H1 (cell line): Measurements from ENCODE around the gene GBP7. TPM values are rescaled to one million over a fixed set of nuclear protein-coding genes. Genes with fewer than 3 reads are reported as not detected.
A peak's percentile ranks its signal among the peaks of the same experiment; 100 is the strongest.

ENCODE experiments used
- CTCF ChIA-PET: fragments of 300-600 bp; sonication (Branson Sonifier 250); formaldehyde crosslinking; loops from one replicate; lab custom pipeline; 2021; ENCODE audit not compliant: partially characterized antibody; lab: Charles Lee
- POLR2A ChIA-PET: fragments of 300-600 bp; sonication (Branson Sonifier 250); formaldehyde crosslinking; loops from one replicate; lab custom pipeline; 2021; ENCODE audit warnings: inconsistent platforms; ENCODE audit not compliant: partially characterized antibody; lab: Charles Lee
- DNase-seq, 2 experiments: peaks; one replicate each; pipeline versions ENCODE4 v3.0.0 to v3.0.0-alpha.2; 2010 to 2022; ENCODE audit warnings: low spot score in 2 of 2, low read depth in 1 of 2, mixed read lengths in 1 of 2
- FAIRE-seq: peaks from 2 replicates; lab custom pipeline; 2011; peaks lifted over from hg19 to GRCh38; lab: Jason Lieb, UNC
- H2AFZ ChIP-seq: 2 replicates; pipeline ENCODE4 v1.8.1; 2012; ENCODE audit warnings: low read length, inconsistent platforms
- H2AK5ac ChIP-seq: 2 replicates; pipeline ENCODE4 v1.6.1; 2013; ENCODE audit warnings: low read depth, low read length
- H2BK120ac ChIP-seq: replicated peaks from 2 replicates; pipeline ENCODE3; 2013; ENCODE audit warnings: low read depth, low read length, inconsistent platforms
- H2BK12ac ChIP-seq: 2 replicates; pipeline ENCODE4 v1.6.1; 2013; ENCODE audit warnings: low read depth, low read length
- H2BK15ac ChIP-seq: 2 replicates; pipeline ENCODE4 v1.6.1; 2013; ENCODE audit warnings: low read length
- H2BK20ac ChIP-seq: 2 replicates; pipeline ENCODE4 v1.6.1; 2013; ENCODE audit warnings: low read length
- H2BK5ac ChIP-seq: 2 replicates; pipeline ENCODE4 v1.6.1; 2013; ENCODE audit warnings: low read depth, low read length
- H3K14ac ChIP-seq: 2 replicates; pipeline ENCODE4 v1.6.1; 2013; ENCODE audit warnings: inconsistent platforms; ENCODE audit not compliant: insufficient read length
- H3K18ac ChIP-seq: 2 replicates; pipeline ENCODE4 v1.6.1; 2013; ENCODE audit warnings: low read length; ENCODE audit errors: extremely low read depth
- H3K23ac ChIP-seq: 2 replicates; pipeline ENCODE4 v1.6.1; 2013; ENCODE audit warnings: inconsistent platforms; ENCODE audit not compliant: insufficient read length
- H3K23me2 ChIP-seq: 2 replicates; pipeline ENCODE4 v1.6.1; 2013; ENCODE audit warnings: low read depth, low read length
- H3K27ac ChIP-seq: 2 replicates; pipeline ENCODE4 v1.6.1; 2011; ENCODE audit warnings: low read depth, low read length, inconsistent platforms
- H3K27me3 ChIP-seq, 4 experiments: replicated peaks in 1 of 4; 1 replicate in 1 of 4; 2 replicates in 3 of 4; pipeline versions ENCODE4 v1.6.1 to v1.8.1; 2011 to 2013; ENCODE audit warnings: low read length in 3 of 4, mild to moderate bottlenecking in 3 of 4, inconsistent platforms in 2 of 4, mixed read lengths in 2 of 4, moderate library complexity in 1 of 4; ENCODE audit not compliant: control insufficient read depth in 3 of 4, insufficient read depth in 3 of 4; ENCODE audit errors: extremely low read depth in 1 of 4
- H3K36me3 ChIP-seq, 4 experiments: 2 replicates each; pipeline versions ENCODE4 v1.6.1 to v1.8.1; 2011 to 2013; ENCODE audit warnings: mild to moderate bottlenecking in 4 of 4, low read length in 3 of 4, moderate library complexity in 2 of 4, control low read depth in 1 of 4, inconsistent platforms in 1 of 4; ENCODE audit not compliant: insufficient read depth in 4 of 4, control insufficient read depth in 2 of 4
- H3K4ac ChIP-seq: replicated peaks from 2 replicates; pipeline ENCODE3; 2013; ENCODE audit warnings: low read length, low read depth, mixed read lengths, inconsistent platforms; ENCODE audit not compliant: insufficient read length
- H3K4me1 ChIP-seq, 4 experiments: replicated peaks in 1 of 4; 1 replicate in 1 of 4; 2 replicates in 3 of 4; pipeline versions ENCODE4 v1.6.1 to v1.8.1; 2011 to 2013; ENCODE audit warnings: low read length in 3 of 4, inconsistent platforms in 2 of 4, mixed read lengths in 1 of 4; ENCODE audit not compliant: insufficient read depth in 4 of 4, control insufficient read depth in 3 of 4
- H3K4me2 ChIP-seq, 2 experiments: 2 replicates each; pipeline versions ENCODE4 v1.6.1 to v1.8.1; 2011 to 2013; ENCODE audit warnings: low read depth in 2 of 2, low read length in 2 of 2, control low read depth in 1 of 2, inconsistent platforms in 1 of 2, mild to moderate bottlenecking in 1 of 2; ENCODE audit not compliant: insufficient read depth in 1 of 2
- H3K4me3 ChIP-seq, 4 experiments: fragments of 200-600, 300-600 bp in 1 of 4; sonication (generic), shearing (Covaris generic), sonication (Bioruptor Twin) in 1 of 4; 2 replicates each; pipeline versions ENCODE4 v1.5.1 to v1.8.1; 2011 to 2016; ENCODE audit warnings: low read length in 4 of 4, low read depth in 3 of 4, control low read depth in 2 of 4, inconsistent platforms in 2 of 4, mild to moderate bottlenecking in 2 of 4, mixed read lengths in 1 of 4, moderate library complexity in 1 of 4; ENCODE audit not compliant: insufficient read depth in 2 of 4; ENCODE audit errors: extremely low read depth in 1 of 4
- H3K56ac ChIP-seq: replicated peaks from 2 replicates; pipeline ENCODE3; 2013; ENCODE audit warnings: low read depth, mild to moderate bottlenecking, mixed read lengths, low read length, inconsistent platforms; ENCODE audit not compliant: insufficient read length
- H3K79me1 ChIP-seq: 2 replicates; pipeline ENCODE4 v1.6.1; 2013; ENCODE audit warnings: low read depth, low read length, control low read depth
- H3K79me2 ChIP-seq, 2 experiments: 2 replicates each; pipeline versions ENCODE4 v1.6.1 to v1.8.1; 2012 to 2013; ENCODE audit warnings: low read length in 2 of 2, mild to moderate bottlenecking in 2 of 2, inconsistent platforms in 1 of 2; ENCODE audit not compliant: insufficient read depth in 2 of 2, control insufficient read depth in 1 of 2
- H3K9ac ChIP-seq, 4 experiments: replicated peaks in 1 of 4; 1 replicate in 1 of 4; 2 replicates in 3 of 4; pipeline versions ENCODE4 v1.6.1 to v1.8.1; 2011 to 2013; ENCODE audit warnings: low read depth in 3 of 4, low read length in 3 of 4, control low read depth in 2 of 4, mild to moderate bottlenecking in 2 of 4, moderate library complexity in 2 of 4, inconsistent platforms in 1 of 4; ENCODE audit errors: extremely low read depth in 1 of 4
- H3K9me3 ChIP-seq, 2 experiments: 2 replicates each; pipeline versions ENCODE4 v1.6.1 to v1.8.1; 2012 to 2013; ENCODE audit warnings: mild to moderate bottlenecking in 2 of 2, moderate library complexity in 2 of 2, control low read depth in 1 of 2, inconsistent platforms in 1 of 2, low read depth in 1 of 2, low read length in 1 of 2, mixed read lengths in 1 of 2; ENCODE audit not compliant: insufficient read depth in 2 of 2
- H4K20me1 ChIP-seq, 2 experiments: replicated peaks in 1 of 2; 2 replicates each; pipeline versions ENCODE3 to v1.8.1; 2011 to 2013; ENCODE audit warnings: inconsistent platforms in 2 of 2, low read length in 2 of 2, mild to moderate bottlenecking in 1 of 2; ENCODE audit not compliant: insufficient read depth in 2 of 2, control insufficient read depth in 1 of 2
- H4K5ac ChIP-seq: 2 replicates; pipeline ENCODE4 v1.6.1; 2013; ENCODE audit warnings: low read length, low read depth, mixed read lengths, inconsistent platforms; ENCODE audit not compliant: insufficient read length
- H4K8ac ChIP-seq: 2 replicates; pipeline ENCODE4 v1.8.0; 2013; ENCODE audit warnings: mild to moderate bottlenecking, moderate library complexity, low read length, inconsistent platforms; ENCODE audit not compliant: insufficient read depth; ENCODE audit errors: extremely low read depth
- H4K91ac ChIP-seq: replicated peaks from 2 replicates; pipeline ENCODE3; 2013; ENCODE audit warnings: low read length, mixed read lengths, inconsistent platforms; ENCODE audit not compliant: insufficient read length
- TEAD4 ChIP-seq: IDR thresholded peaks from 2 replicates; pipeline ENCODE4 v1.6.1; 2012; ENCODE audit warnings: low read depth, low read length, inconsistent platforms, mixed read lengths
- WGBS, 2 experiments: shearing (Covaris generic) in 1 of 2; methylation state at CpG; one replicate each; pipeline versions ENCODE4 v1.1.6 to v1.1.7; 2013 to 2015; ENCODE audit warnings: low lambda C conversion rate in 2 of 2, mixed read lengths in 2 of 2, inconsistent platforms in 1 of 2, low coverage in 1 of 2, missing lambda C conversion rate in 1 of 2; ENCODE audit not compliant: insufficient replicate concordance in 2 of 2, insufficient coverage in 1 of 2, insufficient read length in 1 of 2; ENCODE audit errors: extremely low coverage in 1 of 2, missing lambda C conversion rate in 1 of 2; 5-methylcytosine and 5-hydroxymethylcytosine counted together
- polyA plus RNA-seq, 7 experiments: library from polyadenylated mRNA; depleted of rRNA in 3 of 7; stranded (reverse) in 5 of 7; unstranded in 2 of 7; fragments of >200 nt in 5 of 7; fragments of 200-250 nt in 2 of 7; gene quantifications; 1 replicate in 5 of 7; 2 replicates in 1 of 7; 4 replicates in 1 of 7; pipeline versions ENCODE4 v1.2.1 to v1.2.3, GENCODE V29; 2011 to 2013; ENCODE audit warnings: missing spikeins in 2 of 7, mixed read lengths in 2 of 7
- total RNA-seq: library from RNA; stranded (reverse); fragmentation: NEBNext Ultra II Directional; extraction: Animal tissue kit (Norgen Biotek cat#: 25700); gene quantifications from 2 replicates; pipeline ENCODE4 v1.2.1, GENCODE V29; 2021

GBP7 gene
- total and polyA plus RNA-seq, 2 of the 8 experiments (the other 6 are each of a cell fraction or from before 2014, with no cell fraction given) = not detected

GRCh38 chr1:89087241-89087640 is 88.6 kb downstream of the GBP7 start:
- Histone ChIP-seq H3K79me1 (no peaks in the 10 kb centered on the region), H3K79me2 (no peaks in the 10 kb centered on the region), H3K4me2 (no peak overlapping the region), H3K9ac (no peak overlapping the region), H3K4ac (no peak overlapping the region), H2AK5ac (no peak overlapping the region), H2BK5ac (no peak overlapping the region), H3K9me3 (no peaks in the 10 kb centered on the region), H2BK12ac (no peak overlapping the region), H3K27me3 (no peaks in the 10 kb centered on the region), H2AFZ (peak overlapping the region; percentile 62; the same call in 1 of the 2 replicates), H3K56ac (no peak overlapping the region), H3K36me3 (no peaks in the 10 kb centered on the region), H2BK20ac (no peak overlapping the region), H3K4me1 (0 out of 7 replicates have a peak, but pooled peaks cover 0 to 3% (median 0%) of the 10 kb centered on the region in 4 experiments), H3K23me2 (no peaks in the 10 kb centered on the region), H4K8ac (no peak overlapping the region), H3K14ac (no peak overlapping the region), H3K23ac (no peak overlapping the region), H3K18ac (no peak overlapping the region), H4K20me1 (no peaks in the 10 kb centered on the region), H2BK15ac (no peak overlapping the region), H3K4me3 (no peak overlapping the region), H4K91ac (no peak overlapping the region), H3K27ac (no peak overlapping the region), H4K5ac (no peak overlapping the region), H2BK120ac (no peak overlapping the region)
- DNase-seq (no peak), FAIRE-seq (no peak)
- POLR2A ChIA-PET = interaction anchor here (0.6 kb wide), 1 partner anchor 322 kb away, joined by 3 read pairs; no protein-coding TSS in a partner anchor
- CTCF ChIA-PET = interaction anchor here (0.6 to 1.2 kb wide), 3 partner anchors 35 to 370 kb away, joined by 3 to 4 read pairs (median 3); no protein-coding TSS in a partner anchor
- TF ChIP-seq TEAD4 = no peak
- 84% methylated on average over 8 of the region's 8 CpGs; no CpG with 5 or more reads in 1 of the 2 experiments for WGBS, 2 experiments
